Cardiac fibroblast (primary cell): Measurements from ENCODE around the gene HSF5.

ENCODE experiments used
- DNase-seq, 2 donors: peaks; one replicate each; pipeline versions ENCODE4 v3.0.0 to v3.0.0-alpha.2; 2010; ENCODE audit warnings: low read depth in 2 of 2
- H3K4me3 ChIP-seq, 2 donors: replicated peaks in 1 of 2; 1 replicate in 1 of 2; 2 replicates in 1 of 2; pipeline ENCODE4 v1.5.1; 2011; ENCODE audit warnings: low read depth in 2 of 2, low read length in 2 of 2, mild to moderate bottlenecking in 2 of 2, moderate library complexity in 1 of 2
- TF ChIP-seq, protein P1 (sequence below): IDR thresholded peaks from one replicate; pipeline ENCODE4 v1.5.1; 2011; ENCODE audit warnings: low read depth, mild to moderate bottlenecking, low read length, inconsistent platforms

The HSF5 gene

GRCh38 chr17:58378733-58379510 lies 109.3 kb downstream of the HSF5 start:
- H3K4me3 ChIP-seq, result no peak overlapping the region
- DNase-seq, result no peak
- TF ChIP-seq, protein P1, sequence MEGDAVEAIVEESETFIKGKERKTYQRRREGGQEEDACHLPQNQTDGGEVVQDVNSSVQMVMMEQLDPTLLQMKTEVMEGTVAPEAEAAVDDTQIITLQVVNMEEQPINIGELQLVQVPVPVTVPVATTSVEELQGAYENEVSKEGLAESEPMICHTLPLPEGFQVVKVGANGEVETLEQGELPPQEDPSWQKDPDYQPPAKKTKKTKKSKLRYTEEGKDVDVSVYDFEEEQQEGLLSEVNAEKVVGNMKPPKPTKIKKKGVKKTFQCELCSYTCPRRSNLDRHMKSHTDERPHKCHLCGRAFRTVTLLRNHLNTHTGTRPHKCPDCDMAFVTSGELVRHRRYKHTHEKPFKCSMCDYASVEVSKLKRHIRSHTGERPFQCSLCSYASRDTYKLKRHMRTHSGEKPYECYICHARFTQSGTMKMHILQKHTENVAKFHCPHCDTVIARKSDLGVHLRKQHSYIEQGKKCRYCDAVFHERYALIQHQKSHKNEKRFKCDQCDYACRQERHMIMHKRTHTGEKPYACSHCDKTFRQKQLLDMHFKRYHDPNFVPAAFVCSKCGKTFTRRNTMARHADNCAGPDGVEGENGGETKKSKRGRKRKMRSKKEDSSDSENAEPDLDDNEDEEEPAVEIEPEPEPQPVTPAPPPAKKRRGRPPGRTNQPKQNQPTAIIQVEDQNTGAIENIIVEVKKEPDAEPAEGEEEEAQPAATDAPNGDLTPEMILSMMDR, result no peak

GRCh38 chr17:58377661-58378060 lies 110.5 kb downstream of the HSF5 start:
- DNase-seq, result no peak
- TF ChIP-seq, protein P1, result no peak
- no peak overlapping the region for H3K4me3 ChIP-seq

DNA sequence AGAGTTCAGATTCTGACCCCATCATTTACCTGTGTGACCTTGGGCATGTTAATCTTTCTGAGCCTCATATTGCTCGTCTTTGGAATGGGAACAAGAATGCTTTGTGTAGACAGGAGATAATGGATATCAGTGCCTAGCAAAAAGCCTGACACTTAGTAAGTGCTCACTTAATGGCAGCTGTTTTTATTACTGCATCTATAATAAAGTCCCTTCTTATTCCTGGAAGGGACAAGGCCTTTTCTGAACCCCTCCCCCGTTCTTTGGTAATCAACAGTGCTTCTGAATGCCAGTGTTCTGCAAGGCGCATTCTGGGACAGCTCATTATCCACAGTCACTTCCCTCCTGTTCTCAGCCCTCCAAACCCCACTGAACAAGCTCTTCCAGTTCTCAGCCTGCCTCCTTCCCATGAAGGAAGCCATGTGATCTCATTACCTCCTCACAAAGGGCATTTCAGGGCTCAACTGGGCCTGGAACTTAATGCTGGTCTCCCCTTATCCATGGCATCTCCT lies 111.1 kb downstream of the HSF5 start:
- DNase-seq, result no peak
- no peak overlapping the region for H3K4me3 ChIP-seq
- TF ChIP-seq, protein P1, result no peak

- TF ChIP-seq, protein P1, result no peak
- DNase-seq, result no peak
- H3K4me3 ChIP-seq, result no peak overlapping the region
These were observed 111.7 kb downstream of the HSF5 start for GRCh38 chr17:58376472-58377000.

- no peak for DNase-seq
- no peak overlapping the region for H3K4me3 ChIP-seq
- TF ChIP-seq, protein P1, result no peak
These were observed 112.4 kb downstream of the HSF5 start for GRCh38 chr17:58375811-58376210.

DNA sequence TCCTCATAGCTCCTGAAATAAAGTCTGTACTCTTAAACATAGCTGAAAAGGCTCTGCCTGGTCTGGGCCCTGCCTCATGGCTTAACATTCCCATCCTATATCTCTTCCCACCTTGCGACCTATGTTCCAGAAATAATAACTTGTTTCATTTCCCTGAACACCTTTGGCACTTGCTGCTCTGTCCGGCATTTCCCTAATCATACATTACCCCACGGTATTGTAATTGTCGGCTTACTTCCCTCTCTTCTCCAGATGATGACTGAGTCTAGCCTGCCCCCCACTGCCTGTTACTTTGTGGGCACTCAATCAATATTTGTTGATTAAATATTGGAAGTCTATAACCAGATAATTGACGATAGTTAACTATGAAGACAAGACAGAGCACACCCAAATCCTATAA lies 113.0 kb downstream of the HSF5 start:
- DNase-seq, result no peak
- TF ChIP-seq, protein P1, result no peak
- no peak overlapping the region for H3K4me3 ChIP-seq

DNA sequence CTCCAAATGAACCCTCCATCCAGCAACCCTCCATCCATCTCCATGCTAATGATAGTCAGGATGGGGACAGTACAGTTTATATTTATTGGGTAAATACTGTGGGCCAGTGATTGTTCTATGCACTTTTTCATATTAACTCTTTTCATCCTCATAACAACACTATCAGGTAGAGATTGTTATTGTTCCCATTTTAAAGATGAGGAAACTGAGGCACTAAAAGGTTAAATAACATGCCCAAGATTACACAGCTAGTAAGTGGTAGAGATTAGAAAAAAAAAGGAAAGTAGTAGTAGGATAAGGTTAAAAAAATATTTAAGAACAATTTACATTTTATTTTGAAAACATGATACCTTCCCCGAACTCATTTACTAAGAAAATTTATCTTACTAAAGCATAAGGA lies 114.3 kb downstream of the HSF5 start:
- TF ChIP-seq, protein P1, result no peak
- DNase-seq, result no peak
- H3K4me3 ChIP-seq, result no peak overlapping the region
